Stimulated activated CD8-positive, alpha-beta memory T cell treated with anti-CD3 and anti-CD28 coated beads, Interleukin-15, amount 100 ng/mL, for 24 hours (primary cell): ENCODE results near the gene LCN10.
"Not testable (repeated sequence)": the region's sequence is repeated elsewhere in the genome, so short reads cannot be mapped to it uniquely, and the experiment has no call there.

Source experiments
- DNase-seq: peaks from one replicate; pipeline ENCODE4 v3.0.0-alpha.2; 2020; ENCODE audit warnings: low read depth

LCN10 gene

DNA sequence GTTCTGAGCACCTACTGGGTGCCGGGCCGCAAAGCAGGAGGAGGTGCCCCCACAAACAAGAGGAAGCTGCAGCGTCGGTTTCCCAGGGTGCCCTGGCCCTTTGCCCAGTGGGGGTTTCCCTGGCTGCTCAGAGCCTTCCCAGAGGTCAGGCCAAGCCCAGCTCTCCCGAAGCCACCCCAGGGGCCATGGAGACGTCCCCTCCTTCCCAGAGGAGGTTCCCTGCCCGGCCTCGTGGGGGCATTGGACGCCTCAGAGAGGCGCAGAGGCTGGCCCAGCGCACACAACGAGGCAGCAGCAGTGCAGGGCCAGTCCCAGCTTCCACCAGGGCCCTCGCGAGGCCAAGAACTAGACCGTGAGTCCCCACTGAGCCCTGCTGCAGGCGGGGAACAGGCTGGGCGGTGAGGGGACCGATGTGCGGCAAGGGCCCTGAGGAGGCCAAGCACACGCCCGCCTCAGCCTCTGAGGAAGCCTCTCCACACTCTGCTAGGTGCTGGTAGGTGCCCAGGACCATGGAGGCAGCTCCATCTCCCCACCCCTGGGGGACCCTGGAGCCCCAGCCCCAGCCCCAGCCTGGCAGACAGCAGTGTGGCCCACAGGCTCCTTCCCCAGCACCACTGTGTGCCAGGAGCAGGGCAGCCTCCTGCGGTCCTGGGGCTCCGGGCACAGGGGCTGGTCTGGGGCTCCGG lies 23.4 kb downstream of the LCN10 start:
- DNase-seq = no peak

DNA sequence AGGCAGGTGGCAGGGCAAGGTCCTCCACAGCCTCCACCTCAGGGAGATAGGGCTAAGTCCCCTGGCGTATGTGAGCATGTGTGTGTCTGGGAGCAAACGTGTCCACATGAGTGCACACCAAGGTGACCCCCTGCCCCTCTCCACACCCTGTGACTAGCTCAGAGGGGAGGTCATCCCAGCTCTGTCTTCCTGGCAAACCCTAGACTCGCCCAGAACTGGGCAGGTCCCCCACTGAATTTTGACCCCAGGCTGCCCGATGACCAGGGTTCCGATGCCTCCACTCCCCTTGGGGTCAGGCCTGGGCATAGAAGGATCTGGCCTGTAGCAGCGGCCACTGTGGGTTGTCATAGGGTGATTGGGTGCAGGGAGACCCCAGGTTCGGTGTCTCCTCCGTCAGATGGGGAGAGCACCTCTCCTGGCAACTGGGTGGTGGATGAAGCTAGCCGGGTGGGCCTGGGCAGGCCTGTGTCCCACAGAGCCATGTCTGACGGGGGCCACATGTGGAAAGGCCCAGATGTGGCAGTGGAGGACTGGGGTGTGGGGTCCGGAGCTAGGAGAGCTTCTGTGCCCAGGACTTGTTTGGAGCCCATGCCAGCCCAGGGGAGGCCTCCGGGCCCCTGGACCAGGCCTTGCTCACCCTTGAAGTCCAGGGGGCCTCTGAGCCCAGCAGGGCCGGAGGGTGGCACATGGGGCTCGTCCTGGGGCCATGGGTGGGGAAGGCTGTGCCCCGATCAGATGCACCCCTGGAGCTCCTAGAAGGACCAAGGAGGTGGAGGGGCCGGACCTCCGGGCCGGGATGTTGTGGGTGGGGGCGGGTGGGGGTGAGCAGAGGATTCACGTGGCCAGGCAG lies 24.2 kb downstream of the LCN10 start:
- no peak for DNase-seq

DNA sequence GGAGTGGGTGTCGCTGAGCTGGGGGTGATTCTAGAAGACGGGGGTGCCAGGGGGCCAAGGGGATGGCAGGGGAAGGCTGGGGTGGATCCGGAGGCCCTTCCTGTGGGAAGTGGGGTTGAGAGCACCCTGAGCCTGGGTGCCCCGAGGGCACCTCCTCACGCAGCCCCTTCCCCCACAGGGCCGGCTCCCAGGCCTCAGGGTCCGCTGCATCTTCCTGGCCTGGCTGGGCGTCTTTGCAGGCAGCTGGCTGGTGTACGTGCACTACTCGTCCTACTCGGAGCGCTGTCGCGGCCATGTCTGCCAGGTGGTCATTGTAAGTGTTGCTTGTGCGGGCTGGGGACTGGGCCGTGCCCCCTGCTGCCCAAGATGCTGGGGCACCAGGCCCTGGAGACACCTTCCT lies 25.3 kb downstream of the LCN10 start:
- DNase-seq = no peak

DNA sequence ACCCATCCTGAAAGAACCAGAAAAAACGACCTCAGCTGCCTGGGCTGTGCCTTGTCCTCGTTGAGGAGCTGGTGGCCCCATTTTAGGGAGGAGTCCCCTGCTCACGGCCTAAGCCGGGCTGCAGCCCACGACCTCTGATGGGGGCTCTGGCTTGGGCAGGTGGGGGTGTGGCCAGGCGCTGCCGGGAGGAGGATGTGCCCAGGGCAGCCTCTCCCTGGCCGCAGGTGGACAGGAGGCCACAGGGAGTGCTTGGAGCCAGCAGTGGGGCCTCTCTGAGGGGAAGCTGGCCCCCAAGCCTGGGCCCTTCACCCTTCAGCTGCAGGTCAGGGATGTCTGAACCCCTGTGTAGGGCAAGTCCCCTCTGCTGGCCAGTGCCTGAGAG lies 27.9 kb downstream of the LCN10 start:
- DNase-seq = no peak

DNA sequence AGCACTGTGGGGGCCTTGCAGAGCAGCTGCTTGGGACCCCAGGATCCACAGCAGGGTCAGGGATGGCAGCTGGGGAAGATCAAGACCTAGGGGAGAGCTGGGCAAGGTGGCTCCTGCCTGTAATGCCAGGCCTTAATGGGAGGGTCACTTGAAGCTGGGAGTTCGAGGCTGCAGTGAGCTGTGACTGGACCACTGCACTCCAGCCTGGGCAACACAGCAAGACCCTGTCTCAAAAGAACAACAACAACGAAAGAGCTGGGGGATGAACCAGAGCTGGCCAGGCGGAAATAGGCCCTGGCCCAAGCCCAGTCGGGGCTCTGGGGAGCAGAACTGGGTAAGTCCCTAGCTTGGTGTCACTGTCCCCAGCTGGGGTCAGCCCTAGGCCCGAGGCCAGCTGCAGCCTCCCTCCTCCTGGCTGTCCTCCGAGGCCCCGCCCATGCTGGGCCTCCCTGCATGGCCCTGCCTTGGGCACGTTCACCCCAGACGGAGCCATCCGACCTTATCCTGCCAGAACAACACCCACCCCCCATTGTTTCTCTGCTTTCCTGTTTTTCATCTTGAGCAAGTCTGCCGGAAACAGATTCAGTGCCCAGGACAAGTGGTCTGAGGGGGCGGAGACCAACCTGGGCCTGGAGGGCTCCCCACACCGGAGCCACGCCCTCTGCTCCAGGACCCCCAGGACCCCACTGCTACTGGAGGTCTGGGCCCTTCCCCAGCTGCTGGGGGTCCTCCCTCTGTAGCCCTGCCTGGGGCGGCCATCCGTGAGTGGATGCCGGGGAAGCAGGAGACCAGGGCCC lies 28.4 kb downstream of the LCN10 start:
- no peak for DNase-seq

DNA sequence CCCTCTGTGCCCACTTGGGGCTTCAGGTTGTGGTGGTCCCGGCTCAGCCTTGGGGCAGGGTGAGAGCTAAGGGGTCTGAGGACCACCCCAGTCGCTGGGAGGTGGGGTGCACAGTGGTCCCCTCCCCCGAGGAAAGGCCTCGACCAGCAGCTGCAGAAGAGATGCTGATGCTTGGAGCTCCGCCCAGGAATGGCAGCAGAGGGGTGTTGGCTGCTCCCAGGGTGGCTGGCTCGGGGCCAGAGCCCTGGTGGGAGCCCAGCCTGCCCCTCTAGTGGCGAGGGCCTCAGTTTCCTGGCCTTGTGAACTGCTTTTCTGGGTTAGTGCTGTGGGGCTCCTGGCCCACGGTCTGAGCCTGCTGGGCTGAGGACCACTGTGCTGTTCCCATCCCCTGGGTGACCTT lies 29.2 kb downstream of the LCN10 start:
- DNase-seq = no peak

DNA sequence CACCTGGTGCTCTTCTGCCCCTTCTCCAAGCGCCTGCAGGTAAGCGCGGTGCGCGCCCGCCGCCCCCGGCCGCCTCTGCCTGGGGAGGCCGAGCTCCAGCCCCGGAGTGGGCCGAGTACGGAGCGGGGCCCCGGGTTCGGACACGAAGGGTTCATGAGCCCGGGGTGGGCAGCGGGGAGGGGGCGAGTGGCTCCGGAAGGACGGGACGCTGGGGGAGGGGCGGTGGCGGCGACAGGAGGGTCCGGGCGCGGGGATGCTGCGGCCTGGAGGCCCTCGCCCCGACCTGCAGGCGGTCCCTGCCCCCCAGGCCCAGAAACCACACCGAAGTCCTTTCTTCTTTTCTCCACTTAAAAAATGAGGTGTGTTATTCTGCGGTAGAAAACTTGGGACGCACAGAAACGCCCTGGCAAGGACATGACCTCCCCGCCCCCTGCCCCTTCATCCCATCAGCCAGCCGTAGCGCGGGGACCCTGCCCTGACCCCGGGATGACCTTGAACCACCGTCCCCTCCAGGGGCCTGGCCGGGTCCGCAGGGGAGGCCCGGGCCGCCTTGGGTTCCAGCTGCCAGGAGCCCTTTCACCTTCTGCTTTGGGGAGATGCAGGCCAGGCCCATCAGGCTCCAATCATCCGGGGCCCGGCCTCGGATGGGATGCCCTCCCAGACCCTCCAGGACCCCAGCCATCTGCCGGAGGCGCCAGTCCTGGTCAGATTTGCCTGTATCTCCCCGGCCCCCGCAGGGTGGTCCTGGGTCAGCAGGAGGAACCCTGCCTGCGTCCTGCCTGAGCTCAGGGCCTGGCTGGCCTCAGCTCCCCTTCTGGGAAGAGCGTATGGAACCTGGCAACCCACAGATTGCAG lies 29.8 kb downstream of the LCN10 start:
- no peak for DNase-seq

DNA sequence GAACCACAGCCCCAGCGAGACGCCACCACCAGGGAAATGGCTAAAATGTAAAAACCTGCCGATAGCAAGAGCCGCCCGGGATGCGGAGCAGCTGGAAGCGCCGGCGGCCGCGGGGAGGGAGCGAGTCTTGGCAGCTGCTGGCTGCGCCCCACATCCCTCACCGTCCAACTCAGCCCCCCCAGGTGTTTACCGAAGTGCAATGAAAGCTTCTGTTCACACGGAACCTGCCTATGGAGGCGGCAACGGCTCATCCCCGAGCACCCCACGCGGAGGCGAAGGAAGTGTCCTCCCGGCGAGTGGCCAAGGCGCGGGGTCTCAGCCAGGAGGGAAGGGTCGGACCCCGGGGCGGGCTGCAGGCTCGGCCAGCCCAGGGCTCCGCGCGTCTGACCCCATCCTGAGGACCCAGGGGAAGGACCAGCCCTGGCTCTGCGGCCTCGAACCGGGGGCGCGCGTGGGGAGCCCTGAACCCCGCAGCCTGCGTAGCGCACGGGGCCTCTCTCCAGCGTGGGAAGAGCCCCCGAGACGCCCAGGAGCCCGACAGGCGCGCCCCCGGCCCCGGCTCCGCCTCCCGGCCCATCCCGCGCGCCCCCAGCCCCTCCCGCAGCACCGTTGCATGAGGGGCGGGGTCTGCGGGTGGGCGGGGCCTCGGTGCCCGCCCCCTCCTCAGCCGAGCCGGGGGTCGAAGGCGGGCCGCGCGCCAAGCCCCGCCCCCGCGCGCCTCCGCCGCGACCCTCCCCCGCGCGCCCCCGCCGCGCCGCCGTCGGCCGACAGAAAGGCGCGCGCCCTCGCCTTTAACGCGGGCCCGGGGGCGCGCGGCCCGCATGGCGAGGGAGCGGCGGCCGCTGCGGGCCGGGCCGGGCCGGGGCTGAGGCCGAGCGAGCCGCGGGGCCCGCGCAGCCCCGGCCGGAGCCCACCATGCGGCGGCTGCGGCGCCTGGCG lies 30.7 kb downstream of the LCN10 start, which contains the start of gene DIPK1B:
Gene DIPK1B (plus strand): TSS at position 822 of the 939 bp plus-strand sequence. CDS start 94 bp downstream, at position 916.
- DNase-seq = no peak

DNA sequence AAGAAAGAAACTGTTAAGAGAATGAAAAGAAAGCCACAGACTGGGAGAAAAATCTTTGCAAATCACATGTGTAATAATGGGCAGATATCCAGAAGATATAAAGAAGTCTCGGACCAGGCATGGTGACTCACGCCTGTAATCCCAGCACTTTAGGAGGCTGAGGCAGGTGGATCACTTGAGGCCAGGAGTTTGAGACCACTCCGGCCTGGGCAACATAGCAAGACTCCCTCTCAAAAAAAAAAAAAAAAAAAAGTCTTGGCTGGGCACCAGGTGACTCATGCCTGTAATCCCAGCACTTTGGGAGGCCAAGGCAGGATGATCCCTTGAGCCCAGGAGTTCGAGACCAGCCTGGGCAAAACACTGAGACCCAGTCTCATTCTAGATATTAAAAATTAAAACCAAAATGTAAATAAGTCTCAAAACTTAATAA lies 31.5 kb downstream of the LCN10 start:
- not testable (repeated sequence) for DNase-seq

DNA sequence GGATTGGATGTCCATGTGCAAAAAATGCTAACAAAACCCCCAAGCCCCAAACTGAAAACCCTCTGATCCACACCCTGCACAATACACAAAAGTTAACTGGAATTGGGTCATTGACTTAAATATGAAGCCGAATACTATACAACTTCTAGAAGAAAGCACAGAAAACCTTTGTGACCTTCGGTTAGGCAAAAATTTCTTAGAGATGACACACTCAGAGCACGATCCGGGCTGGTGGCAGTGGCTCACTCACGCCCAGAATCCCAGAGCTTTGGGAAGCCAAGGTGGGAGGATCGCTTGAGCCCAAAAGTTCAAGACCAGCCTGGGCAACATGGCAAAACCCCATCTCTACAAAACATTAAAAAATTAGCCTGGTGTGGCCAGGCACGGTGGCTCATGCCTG lies 32.2 kb downstream of the LCN10 start:
- DNase-seq = no peak

DNA sequence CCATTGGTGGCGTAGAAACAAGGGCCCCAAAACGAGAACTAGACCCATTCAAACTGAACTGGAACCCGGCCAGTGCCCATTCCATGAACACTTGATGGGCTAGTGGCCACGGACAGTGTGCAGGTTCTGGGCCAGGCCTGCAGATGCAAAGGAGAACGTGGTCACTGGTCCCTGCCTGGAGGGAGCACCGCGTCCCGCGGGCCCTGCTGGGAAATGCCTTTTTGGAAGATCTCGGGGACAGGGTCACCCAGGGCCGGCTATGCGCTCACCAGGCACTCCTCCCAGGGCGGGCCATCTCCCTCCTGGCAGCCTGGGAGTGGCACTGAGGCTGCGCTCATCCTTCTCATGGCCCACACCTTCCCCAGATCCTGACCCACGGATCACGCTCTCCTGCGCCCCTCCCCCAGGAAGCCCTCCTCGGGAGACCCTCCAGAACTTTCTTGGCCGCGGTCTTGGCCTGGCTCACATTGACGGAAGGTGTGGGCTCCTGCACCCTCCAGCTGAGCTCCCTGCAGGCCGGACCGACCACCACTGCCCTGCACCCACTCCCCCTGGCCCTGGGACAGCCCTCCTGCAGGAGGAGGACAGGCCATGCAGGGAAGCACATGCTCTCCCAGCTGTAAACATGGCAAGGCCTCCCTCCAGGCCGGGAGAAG lies 33.2 kb downstream of the LCN10 start:
- DNase-seq = no peak

DNA sequence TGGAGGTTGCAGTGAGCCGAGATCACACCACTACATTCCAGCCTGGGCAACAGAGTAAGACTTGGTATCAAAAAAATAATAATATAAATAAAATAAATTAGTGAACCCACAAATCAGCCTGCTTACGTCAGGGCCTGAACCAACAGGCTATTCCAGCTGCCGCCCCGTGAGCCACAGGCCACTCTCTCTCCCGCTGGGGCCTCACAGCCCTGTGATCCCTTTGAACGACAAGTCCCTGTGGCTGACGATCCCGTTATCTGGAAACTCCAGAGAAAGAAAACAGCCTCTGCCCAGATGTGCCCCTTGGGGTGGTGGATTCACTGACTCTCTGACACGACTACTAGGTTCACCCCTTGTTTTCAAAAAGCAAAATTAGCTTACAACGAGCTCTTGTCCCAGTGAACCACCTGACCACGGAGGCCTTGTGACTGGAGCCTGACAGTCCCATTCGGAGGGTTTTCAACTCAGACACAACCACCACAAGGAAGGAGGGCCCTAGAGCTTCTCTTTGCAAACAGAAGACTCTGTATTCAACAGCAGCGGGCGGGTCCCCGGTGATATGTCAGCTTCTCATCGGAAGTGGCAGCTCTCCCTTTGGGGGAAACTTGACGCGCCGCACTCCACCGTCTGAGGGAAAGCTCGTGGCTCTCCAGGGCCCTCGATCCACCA lies 34.8 kb downstream of the LCN10 start:
- no peak for DNase-seq

DNA sequence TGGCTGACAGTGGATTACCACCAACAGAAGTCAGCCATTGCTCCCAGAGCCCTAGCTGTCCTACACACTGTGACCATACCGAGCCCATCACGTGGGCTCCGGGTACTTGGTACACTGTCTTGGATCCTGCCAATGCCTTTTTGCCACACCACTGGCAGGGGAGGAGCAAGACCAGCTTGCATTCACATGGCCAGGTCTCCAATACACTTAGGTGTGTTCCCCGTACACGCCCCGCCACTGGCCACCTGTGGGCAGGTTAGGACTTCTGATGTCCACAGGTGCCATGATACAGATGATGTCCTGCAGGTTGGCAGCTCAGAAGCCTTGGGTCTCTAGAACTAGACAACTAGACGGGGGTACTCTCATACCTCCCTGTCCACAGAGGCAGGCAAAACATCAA lies 35.7 kb downstream of the LCN10 start:
- no peak for DNase-seq

DNA sequence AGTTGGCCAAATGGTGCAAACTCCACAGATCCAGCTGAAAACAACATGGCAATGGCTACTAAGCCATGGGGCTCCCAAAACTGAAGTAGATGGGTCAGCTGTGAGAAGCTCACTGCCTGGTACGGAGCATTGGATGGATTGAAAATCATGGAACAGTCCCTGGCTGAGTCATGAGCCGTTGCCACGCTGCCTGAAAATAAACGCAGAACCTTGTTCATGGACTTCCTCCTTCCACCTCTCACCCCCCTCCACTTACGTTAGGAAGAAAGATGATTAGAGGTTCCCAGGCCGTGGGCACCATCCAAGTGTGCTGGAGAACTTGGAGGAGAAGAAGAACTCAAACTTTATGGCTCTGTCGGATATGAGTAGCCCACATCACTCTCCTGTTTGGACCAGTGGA lies 37.2 kb downstream of the LCN10 start:
- no peak for DNase-seq

DNA sequence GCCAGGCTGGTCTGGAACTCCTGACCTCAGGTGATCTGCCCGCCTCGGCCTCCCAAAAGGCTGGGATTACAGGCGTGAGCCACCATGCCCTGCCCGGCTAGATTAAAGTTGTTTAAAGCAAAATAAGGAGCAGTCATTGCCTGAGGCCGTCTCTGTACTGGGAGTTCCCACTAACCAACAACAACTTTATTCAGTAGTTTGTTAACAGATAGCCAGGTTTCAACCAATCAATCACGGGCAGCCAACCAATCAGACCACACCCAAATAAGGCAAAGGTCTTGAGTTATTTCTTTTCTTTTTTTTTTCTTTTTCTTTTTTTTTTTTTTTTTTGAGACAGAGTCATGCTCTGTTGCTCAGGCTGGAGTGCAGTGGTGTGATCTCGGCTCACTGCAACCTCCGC lies 38.0 kb downstream of the LCN10 start:
- DNase-seq = not testable (repeated sequence)

DNA sequence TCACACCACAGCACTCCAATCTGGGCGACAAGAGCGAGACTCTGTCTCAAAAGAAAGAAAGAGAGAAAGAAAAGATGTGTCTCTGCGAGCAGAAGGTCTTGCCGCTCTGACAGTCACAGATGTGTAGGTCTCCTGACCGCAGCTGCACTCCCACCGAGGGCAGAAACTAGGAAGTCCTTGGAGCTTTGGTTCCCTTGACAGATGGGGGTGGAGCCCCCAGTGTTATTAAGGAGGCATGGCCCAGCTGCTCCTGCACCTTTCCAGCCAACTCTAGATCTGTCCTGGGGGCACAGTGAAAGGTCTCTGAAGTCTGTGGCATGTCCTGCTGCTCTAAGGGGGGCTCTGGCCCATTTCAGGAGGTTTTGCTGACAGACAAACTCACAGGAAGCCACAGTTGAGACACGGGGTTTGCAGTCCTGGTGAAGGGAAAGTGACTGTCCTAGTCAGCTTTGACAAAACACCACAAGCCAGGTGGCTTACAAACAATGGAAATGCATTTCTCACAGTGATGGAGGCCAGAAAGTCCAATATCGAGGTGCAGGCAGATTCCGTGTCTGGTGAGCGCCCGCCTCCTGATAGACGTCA lies 39.4 kb downstream of the LCN10 start:
- DNase-seq = no peak

DNA sequence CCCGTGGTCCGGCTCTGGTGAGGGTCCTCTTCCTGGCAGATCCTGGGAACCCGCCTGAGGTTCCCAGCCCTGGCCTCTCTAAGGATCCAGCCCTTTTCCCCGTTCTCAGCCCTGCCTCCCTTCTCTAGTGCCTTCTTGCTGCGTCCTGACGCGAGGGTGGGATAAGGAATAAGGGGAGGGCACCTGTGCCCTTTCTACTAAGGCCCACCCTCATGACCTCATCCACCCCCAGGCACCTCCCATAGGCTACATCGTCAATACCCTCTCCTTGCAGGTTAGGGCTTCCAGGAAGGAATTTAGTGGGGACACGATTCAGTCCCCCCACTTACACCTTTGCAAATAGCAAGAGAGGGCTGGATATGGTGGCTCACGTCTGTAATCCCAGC lies 41.1 kb downstream of the LCN10 start:
- DNase-seq = no peak

DNA sequence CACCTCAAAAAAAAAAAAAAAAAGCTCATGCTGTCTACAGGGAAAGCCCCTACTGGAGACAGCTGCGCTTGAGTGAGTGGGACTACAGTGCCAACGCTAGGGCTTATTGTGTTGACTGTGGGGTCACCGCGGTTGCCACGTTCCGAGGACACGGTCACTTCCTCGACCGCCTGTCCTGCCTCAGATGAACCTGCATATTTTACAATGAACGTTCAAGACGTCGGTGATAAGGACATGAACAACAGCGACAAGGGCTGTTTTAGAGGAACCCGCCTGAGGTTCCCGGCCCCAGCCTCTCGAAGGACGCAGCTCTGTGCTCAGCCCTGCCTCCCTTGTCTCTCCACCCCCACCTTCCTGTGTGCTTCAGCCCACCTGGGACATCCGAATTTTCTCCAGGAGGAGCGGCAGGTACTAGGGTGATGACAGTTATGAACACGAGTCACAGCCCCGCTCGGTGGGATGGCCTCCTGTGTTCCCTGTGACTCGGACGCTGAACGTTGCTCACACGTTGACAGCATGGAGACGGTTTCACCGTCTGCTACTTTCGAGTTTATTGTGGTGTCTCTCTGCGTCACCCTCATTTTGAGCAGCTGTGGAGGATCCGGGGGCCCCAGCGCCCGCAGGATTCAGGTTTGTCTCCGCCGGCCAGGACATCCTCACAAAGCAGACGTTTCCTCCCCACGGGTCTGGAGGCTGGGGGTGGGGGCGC lies 41.6 kb downstream of the LCN10 start:
- DNase-seq = peak; percentile 44
